Rectal smooth muscle tissue (tissue), 1 donor: Measurements from ENCODE around the gene NAA20.

ENCODE experiments used
- H3K27ac ChIP-seq: one replicate; pipeline ENCODE4 v1.7.0; 2013; ENCODE audit warnings: low read depth, low read length, inconsistent platforms
- H3K27me3 ChIP-seq: one replicate; pipeline ENCODE4 v1.7.0; 2013; ENCODE audit warnings: low read length; ENCODE audit not compliant: control insufficient read depth, insufficient read depth
- H3K36me3 ChIP-seq: one replicate; pipeline ENCODE4 v1.7.0; 2013; ENCODE audit warnings: low read length; ENCODE audit not compliant: control insufficient read depth, insufficient read depth
- H3K4me1 ChIP-seq: one replicate; pipeline ENCODE4 v1.7.0; 2013; ENCODE audit warnings: low read length; ENCODE audit not compliant: control insufficient read depth, insufficient read depth
- H3K4me3 ChIP-seq: one replicate; pipeline ENCODE4 v1.7.0; 2013; ENCODE audit warnings: low read length
- H3K9ac ChIP-seq: one replicate; pipeline ENCODE4 v1.7.0; 2013; ENCODE audit warnings: low read length

NAA20 gene

GRCh38 chr20:20010639-20011500, 6.3 kb upstream of the NAA20 start:
- no peak overlapping the region for H3K9ac ChIP-seq
- H3K27ac ChIP-seq, result no peak overlapping the region
- peaks cover 9% of the 10 kb centered on the region for H3K4me1 ChIP-seq
- no peaks in the 10 kb centered on the region for H3K36me3 ChIP-seq
- H3K4me3 ChIP-seq, result peak overlapping the region; percentile 27
- H3K27me3 ChIP-seq, result no peaks in the 10 kb centered on the region

- no peaks in the 10 kb centered on the region for H3K27me3 ChIP-seq
- no peaks in the 10 kb centered on the region for H3K36me3 ChIP-seq
- no peak overlapping the region for H3K27ac ChIP-seq
- H3K4me1 ChIP-seq, result peaks cover 9% of the 10 kb centered on the region
- H3K4me3 ChIP-seq, result no peak overlapping the region
- no peak overlapping the region for H3K9ac ChIP-seq
These were observed 4.6 kb upstream of the NAA20 start for GRCh38 chr20:20012541-20012940.

GRCh38 chr20:20014659-20015058, 2.5 kb upstream of the NAA20 start:
- H3K27ac ChIP-seq, result no peak overlapping the region

GRCh38 chr20:20017844-20018185, 653 bp downstream of the NAA20 start:
- peak overlapping the region; percentile 25 for H3K9ac ChIP-seq
- no peaks in the 10 kb centered on the region for H3K36me3 ChIP-seq
- H3K27ac ChIP-seq, result no peak overlapping the region
- peaks cover 7% of the 10 kb centered on the region for H3K4me1 ChIP-seq
- H3K4me3 ChIP-seq, result peak overlapping the region; percentile 80
- no peaks in the 10 kb centered on the region for H3K27me3 ChIP-seq

More at GRCh38 chr20:20014659-20015058, 2.5 kb upstream of the NAA20 start:
- H3K4me3 ChIP-seq, result no peak overlapping the region
- H3K27me3 ChIP-seq, result no peaks in the 10 kb centered on the region
- H3K36me3 ChIP-seq, result no peaks in the 10 kb centered on the region
- no peak overlapping the region for H3K9ac ChIP-seq
- H3K4me1 ChIP-seq, result peaks cover 16% of the 10 kb centered on the region

GRCh38 chr20:20018366-20018765, 1.2 kb downstream of the NAA20 start:
- H3K27ac ChIP-seq, result no peak overlapping the region
- peaks cover 7% of the 10 kb centered on the region for H3K4me1 ChIP-seq
- H3K4me3 ChIP-seq, result peak overlapping the region; percentile 80
- H3K9ac ChIP-seq, result no peak overlapping the region
- H3K36me3 ChIP-seq, result no peaks in the 10 kb centered on the region
- H3K27me3 ChIP-seq, result no peaks in the 10 kb centered on the region

- H3K36me3 ChIP-seq, result no peaks in the 10 kb centered on the region
- no peak overlapping the region for H3K27ac ChIP-seq
- no peaks in the 10 kb centered on the region for H3K27me3 ChIP-seq
- no peak overlapping the region for H3K9ac ChIP-seq
- H3K4me3 ChIP-seq, result no peak overlapping the region
- peaks cover 7% of the 10 kb centered on the region for H3K4me1 ChIP-seq
These were observed 2.0 kb downstream of the NAA20 start for GRCh38 chr20:20019123-20019522.

GRCh38 chr20:20020908-20021307, 3.7 kb downstream of the NAA20 start:
- no peaks in the 10 kb centered on the region for H3K36me3 ChIP-seq
- no peak overlapping the region for H3K27ac ChIP-seq
- no peaks in the 10 kb centered on the region for H3K27me3 ChIP-seq
- no peak overlapping the region for H3K4me3 ChIP-seq
- peaks cover 7% of the 10 kb centered on the region for H3K4me1 ChIP-seq
- no peak overlapping the region for H3K9ac ChIP-seq

DNA sequence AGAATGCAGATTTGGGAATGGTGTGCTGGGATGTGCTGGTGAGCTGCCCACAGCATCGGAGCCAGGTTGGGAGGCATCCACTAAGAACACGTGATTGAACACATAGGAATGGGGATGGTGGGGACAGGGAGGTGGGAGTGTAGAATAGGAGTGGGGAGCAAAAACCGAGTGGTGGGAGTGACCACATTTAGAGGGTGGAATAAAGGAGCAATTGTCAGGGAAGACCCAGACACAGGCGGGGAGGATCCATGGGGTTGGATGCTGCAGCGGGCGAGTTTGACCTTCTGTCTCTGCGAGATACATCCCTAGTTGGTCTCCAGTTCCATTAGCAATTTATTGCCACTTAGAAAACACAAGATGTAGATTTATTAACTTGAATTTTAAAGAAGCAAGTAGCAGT, 4.7 kb downstream of the NAA20 start:
- Histone ChIP-seq H3K36me3 (peaks cover under 1% of the 10 kb centered on the region), H3K4me1 (peaks cover 7% of the 10 kb centered on the region), H3K4me3 (no peak overlapping the region), H3K27me3 (no peaks in the 10 kb centered on the region), H3K27ac (no peak overlapping the region), H3K9ac (no peak overlapping the region)

DNA sequence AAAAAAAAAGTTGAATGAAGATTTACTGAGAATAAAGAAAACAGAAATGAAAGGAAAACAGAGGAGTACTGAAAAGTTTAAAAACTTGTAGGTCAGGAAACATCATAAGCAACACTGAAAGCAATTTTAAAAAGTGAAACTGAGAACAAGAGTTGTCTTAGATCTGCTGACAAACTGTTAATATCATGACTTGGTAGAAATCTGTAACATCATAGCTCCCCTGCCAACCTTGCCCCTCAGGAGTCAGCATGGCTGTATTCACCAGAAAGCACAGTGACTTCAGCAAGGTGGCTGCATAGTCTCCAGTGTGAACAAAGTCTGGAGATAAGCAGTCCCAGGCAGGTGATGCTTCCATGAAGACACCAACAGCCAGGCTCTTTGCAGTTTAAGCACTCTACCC, 5.3 kb downstream of the NAA20 start:
- Histone ChIP-seq H3K9ac (no peak overlapping the region), H3K36me3 (peaks cover 3% of the 10 kb centered on the region), H3K27me3 (no peaks in the 10 kb centered on the region), H3K4me3 (no peak overlapping the region), H3K27ac (no peak overlapping the region), H3K4me1 (peaks cover 7% of the 10 kb centered on the region)

- Histone ChIP-seq H3K36me3 (peaks cover 6% of the 10 kb centered on the region), H3K27me3 (no peaks in the 10 kb centered on the region), H3K27ac (no peak overlapping the region), H3K4me3 (no peak overlapping the region), H3K4me1 (peaks cover 3% of the 10 kb centered on the region), H3K9ac (no peak overlapping the region)
These were observed 6.2 kb downstream of the NAA20 start for GRCh38 chr20:20023395-20023794.

DNA sequence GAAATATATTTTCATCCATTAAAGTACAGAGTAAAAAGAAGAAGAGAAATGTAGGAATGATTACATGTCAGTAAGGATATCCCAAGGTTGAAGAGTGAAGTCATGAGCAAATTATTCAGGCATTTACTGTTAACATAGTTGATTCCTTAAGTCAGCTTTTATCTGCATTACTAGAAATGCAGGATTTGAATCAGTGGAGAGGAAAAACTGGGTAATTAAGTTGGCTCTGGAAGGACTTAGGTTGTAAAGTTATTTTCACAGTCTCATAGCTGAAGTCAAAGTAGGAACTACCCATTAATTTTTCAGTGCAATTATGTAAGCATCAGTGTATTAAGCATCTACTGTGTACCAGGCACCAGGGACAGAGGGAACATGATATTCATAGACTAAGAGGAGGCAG, 7.8 kb downstream of the NAA20 start:
- Histone ChIP-seq H3K4me1 (no peaks in the 10 kb centered on the region), H3K4me3 (no peak overlapping the region), H3K36me3 (peaks cover 6% of the 10 kb centered on the region), H3K27ac (no peak overlapping the region), H3K27me3 (no peaks in the 10 kb centered on the region), H3K9ac (no peak overlapping the region)

DNA sequence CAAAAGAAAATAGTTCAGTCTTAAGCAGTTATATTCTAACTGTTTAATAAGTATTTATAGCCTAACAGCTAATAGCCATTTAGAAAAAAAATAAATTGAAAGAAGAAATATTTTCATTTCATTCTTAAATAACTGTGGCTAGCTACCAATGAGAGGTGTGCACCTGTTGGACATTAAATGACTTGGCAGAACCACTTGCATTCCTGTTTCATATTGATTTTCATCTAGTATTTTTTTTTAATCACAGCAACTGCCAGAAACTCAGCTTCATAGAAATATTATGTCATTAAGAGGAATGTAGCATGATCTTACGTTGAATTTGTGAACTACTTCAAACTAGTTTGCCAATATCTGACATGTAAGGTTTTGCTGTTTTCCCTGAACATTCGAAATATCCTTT, 10.1 kb downstream of the NAA20 start:
- Histone ChIP-seq H3K27ac (no peak overlapping the region), H3K36me3 (peaks cover 6% of the 10 kb centered on the region), H3K9ac (no peak overlapping the region), H3K4me3 (no peak overlapping the region), H3K27me3 (no peaks in the 10 kb centered on the region), H3K4me1 (no peaks in the 10 kb centered on the region)

- peaks cover 31% of the 10 kb centered on the region for H3K36me3 ChIP-seq
- no peaks in the 10 kb centered on the region for H3K27me3 ChIP-seq
- no peaks in the 10 kb centered on the region for H3K4me1 ChIP-seq
- no peak overlapping the region for H3K27ac ChIP-seq
- H3K4me3 ChIP-seq, result no peak overlapping the region
- no peak overlapping the region for H3K9ac ChIP-seq
These were observed 14.6 kb downstream of the NAA20 start for GRCh38 chr20:20031790-20032189.
